ENCODE measurements around the gene LMAN2L.

DNA sequence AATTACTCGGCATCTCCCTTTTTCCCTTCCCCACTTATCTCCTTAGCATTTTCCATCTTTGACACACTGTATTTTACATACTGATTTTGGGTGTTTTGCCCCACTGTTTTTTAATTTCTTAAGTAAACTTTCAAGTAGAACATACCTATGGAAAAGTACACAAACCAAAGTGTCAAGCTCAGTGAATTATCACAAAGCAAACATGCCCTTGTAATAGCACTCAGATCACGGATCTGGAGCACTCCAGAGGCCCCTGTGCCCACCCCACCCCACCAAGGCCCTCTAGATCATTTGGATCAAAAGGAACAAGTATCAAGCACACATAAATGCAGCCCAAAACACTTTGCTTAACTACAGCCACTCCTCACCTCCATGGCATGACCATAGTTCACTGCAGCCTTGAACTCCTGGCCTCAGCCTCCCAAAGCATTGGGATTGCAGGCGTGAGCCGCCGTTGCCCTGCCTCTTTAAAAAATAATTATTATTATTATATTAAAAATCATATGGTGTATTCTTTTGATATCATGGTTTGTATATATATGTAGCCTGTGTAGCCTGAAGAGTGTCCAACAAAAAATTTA lies 59.2 kb downstream of the LMAN2L start:
- TF ChIP-seq, protein P1, sequence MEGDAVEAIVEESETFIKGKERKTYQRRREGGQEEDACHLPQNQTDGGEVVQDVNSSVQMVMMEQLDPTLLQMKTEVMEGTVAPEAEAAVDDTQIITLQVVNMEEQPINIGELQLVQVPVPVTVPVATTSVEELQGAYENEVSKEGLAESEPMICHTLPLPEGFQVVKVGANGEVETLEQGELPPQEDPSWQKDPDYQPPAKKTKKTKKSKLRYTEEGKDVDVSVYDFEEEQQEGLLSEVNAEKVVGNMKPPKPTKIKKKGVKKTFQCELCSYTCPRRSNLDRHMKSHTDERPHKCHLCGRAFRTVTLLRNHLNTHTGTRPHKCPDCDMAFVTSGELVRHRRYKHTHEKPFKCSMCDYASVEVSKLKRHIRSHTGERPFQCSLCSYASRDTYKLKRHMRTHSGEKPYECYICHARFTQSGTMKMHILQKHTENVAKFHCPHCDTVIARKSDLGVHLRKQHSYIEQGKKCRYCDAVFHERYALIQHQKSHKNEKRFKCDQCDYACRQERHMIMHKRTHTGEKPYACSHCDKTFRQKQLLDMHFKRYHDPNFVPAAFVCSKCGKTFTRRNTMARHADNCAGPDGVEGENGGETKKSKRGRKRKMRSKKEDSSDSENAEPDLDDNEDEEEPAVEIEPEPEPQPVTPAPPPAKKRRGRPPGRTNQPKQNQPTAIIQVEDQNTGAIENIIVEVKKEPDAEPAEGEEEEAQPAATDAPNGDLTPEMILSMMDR (IDR thresholded peaks at IDR 0.05; ENCODE audit: borderline replicate concordance, extremely low read depth, low read length, poor library complexity, severe bottlenecking), result no peak
- no peak for TF ChIP-seq EZH2 (IDR thresholded peaks at IDR 0.05; ENCODE audit: borderline replicate concordance, low read depth, low read length, severe bottlenecking)
